ENCODE data around the gene SP140.

SP140 gene

GRCh38 chr2:230362030-230362691 lies 136.6 kb downstream of the SP140 start:
- DNase-seq (ENCODE audit: low read depth in 2 of 2), result no peak
